HG03103 (cell line): ENCODE data around the gene MACROD1.
"Not testable (repeated sequence)": the region's sequence is repeated elsewhere in the genome, so short reads cannot be mapped to it uniquely, and the experiment has no call there.

Experiments used
- ATAC-seq: cut with Tn5 transposase; IDR thresholded peaks from one replicate; pipeline ENCODE4 v1.9.1; 2021; ENCODE audit warnings: low read depth; ENCODE audit not compliant: unreplicated experiment

The MACROD1 gene

DNA sequence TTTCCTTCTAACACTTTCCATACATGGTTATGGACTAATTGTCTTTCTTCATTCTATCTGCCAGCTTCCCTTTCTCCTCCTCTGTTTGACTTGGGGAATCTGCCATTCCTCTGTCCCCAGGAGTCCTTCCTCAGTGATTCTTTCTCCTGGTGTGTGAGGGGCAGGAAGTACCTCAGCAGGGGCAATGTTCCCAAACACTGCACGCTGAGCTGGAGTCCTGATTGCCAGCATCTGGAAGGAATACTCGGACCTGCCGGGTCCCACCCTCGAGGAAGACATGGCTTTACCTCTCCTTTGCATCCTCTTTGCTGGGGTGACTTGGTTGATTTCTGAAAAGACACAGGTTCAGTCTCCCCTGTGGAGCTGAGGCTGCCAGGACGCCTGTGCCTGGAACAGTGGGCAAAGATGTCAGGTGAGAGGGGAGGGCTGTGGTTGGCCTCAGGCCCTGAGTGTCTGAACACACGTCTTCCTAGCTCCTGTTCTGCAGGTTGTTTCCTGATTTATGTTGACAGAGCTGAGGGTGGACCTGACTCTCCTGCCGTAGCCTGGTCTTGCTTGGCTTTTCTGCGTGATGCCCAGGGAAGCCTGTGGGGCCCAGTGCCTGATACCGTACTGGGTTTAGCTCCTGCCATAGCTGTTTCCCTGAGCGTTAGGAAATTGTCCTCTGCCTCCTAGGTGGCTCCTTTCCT is 187.2 kb downstream of the MACROD1 start:
- no peak for ATAC-seq

DNA sequence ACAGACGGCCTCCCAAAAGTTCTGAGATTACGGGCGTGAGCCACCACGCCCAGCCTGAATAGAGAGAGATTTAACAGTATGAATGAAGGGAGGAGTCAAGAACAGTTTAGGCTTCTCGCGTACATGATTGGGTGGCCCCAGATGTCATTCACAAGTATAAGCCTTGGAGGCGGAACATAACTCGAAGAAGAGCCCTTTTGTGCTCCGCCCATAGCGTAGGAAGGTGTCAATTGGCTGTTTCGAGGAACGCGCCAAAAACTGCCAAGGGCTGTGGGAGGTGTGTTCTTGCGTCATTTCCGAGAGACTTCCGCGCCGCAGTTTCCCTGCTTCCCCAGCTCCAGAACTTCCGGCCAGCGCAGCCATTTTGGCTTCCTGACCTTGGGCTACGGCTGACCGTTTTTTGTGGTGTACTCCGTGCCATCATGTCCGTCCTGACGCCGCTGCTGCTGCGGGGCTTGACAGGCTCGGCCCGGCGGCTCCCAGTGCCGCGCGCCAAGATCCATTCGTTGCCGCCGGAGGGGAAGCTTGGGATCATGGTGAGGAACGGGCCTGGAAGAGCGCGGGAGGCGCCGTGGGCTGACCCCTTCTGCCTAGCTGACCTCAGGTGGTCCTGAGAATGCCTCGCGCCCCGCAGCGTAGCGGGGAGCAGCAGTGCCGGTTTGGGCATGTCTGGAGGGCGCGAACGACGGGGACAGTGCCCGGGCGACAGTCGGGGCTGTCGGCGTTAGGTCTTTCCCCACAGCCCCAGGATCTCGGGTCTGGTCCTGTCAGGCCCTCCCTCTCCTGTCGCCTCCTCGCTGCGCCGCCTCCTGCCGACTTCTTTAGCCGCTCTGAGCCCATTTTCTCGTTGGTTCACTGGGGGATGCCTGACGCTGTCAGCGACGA is 191.4 kb downstream of the MACROD1 start, which contains the start of gene COX8A:
COX8A (plus strand) TSS at position 362 of the 885 bp plus-strand sequence; CDS start at position 423, 61 bp downstream.
- ATAC-seq = peak; percentile 95

DNA sequence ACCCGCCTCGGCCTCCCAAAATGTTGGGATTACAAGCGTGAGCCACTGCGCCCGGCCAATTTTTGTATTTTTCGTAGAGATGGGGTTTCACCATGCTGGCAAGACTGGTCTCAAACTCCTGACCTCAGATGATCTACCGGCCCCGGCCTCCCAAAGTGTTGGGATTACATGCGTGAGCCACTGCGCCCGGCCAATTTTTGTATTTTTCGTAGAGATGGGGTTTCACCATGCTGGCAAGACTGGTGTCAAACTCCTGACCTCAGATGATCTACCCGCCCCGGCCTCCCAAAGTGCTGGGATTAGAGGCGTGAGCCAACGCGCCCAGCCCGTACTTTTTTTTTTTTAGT is 192.0 kb downstream of the MACROD1 start:
- ATAC-seq = not testable (repeated sequence)

GRCh38 chr11:63970902-63971301 is 195.0 kb downstream of the MACROD1 start:
- ATAC-seq = no peak

- ATAC-seq = no peak
Observed at GRCh38 chr11:63969461-63969860, 196.5 kb downstream of the MACROD1 start.

GRCh38 chr11:63966444-63966843 is 199.5 kb downstream of the MACROD1 start:
- ATAC-seq = no peak

- ATAC-seq = not testable (repeated sequence)
Observed at GRCh38 chr11:63963895-63964294, 202.0 kb downstream of the MACROD1 start.

DNA sequence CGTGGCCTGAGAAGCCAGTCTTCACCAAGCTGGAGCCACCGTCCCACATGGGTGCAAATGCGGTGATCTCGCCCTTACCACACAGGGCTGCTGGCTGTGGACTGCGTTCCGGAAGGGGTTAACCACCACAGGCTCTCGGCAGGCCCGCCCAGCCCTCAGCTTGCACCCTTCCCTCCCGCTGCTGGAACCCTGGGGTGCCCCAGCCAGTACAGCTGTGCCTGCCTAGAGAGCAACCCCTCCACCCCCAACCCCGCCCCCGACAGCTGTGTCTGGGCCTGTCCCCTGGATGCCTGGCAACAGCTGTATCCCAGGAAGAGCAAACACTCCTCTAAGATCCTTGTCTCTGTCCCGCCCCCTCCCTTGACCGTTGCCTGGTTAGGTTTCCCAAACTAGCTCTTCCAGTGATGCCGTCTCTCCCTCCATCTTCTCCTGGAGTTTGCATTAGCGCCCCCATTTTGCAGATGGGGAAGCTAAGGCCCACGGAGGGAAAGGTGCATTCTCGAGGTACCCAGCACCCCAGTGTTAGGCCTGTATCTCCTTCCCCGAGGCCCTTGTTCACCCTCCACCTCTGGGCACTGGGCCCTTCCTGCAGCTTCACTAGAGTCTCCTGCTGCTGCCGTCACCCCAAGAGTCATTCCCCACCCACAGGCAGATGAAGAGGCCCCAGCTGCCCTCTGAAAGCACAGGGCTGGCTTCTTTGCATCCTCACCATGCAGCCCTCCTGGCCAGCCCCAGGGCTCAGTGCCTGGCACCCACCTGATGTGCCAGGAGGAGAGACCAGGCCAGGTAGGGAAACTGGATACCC is 204.1 kb downstream of the MACROD1 start:
- ATAC-seq = no peak

GRCh38 chr11:63958008-63958407 is 207.9 kb downstream of the MACROD1 start:
- no peak for ATAC-seq

DNA sequence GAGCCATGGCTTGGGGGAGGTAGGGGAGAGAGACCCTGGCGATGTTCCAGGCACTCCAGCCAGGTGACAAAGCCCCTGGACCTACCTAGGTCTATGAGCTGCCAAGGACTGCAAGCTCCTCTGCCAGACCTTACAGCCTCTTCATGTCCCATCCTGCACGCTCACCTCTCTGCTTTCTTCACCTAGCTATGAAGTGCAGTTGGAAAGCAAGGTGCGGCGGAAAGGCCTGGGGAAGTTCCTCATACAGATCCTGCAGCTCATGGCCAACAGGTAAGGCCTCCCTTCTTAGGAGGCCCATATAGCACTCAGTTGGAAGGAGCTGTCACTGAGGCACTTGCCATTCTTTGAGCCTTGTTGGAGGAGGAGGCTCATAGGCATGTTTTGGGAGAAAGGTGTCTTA is 213.3 kb downstream of the MACROD1 start:
- ATAC-seq = no peak

DNA sequence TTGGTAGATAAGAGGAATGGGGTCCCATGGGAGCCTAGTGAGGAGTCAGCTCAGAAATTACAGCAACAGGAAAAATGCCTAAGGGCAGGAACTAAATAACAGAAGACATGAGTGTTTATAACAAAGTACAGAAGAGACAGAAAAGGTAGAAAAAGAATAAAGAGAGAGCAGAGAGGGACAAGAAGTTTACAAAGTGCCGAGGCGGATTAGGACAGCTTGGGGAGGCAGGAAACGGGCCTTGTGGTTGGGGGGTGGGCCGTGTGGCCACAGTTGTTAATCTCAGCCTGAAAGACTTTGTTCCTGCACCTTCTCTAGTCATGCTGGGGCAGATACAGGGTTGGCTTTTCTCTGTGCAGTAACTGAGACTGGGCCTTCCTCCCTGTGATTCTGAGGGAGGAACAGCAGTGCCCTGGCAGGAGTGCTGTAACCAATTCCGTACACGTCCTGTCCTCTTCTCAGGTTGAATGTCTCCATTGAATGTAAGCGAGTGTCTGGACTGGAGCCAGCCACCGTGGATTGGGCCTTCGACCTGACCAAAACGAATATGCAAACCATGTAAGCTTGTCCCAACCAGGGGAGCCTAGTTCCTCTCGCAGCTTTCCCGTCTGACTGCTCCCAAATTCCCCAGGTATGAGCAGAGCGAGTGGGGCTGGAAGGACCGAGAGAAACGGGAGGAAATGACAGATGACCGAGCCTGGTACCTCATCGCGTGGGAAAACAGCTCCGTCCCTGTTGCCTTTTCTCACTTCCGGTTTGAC is 214.0 kb downstream of the MACROD1 start:
- no peak for ATAC-seq
